OCI-M2 (cell line): ENCODE results near the gene ATP8A2.

Experiments used
- DNase-seq: peaks from one replicate; lab custom pipeline; 2025; ENCODE audit not compliant: unreplicated experiment; lab: John Stamatoyannopoulos, UW

Gene ATP8A2

GRCh38 chr13:25679936-25680335 lies 308.2 kb downstream of the ATP8A2 start:
- no peak for DNase-seq

- no peak for DNase-seq
Measured at GRCh38 chr13:25682276-25682675, 310.5 kb downstream of the ATP8A2 start.

- DNase-seq = no peak
Measured at GRCh38 chr13:25683056-25683455, 311.3 kb downstream of the ATP8A2 start.

- DNase-seq = no peak
Measured at GRCh38 chr13:25683662-25684370, 312.0 kb downstream of the ATP8A2 start.

GRCh38 chr13:25684491-25684890 lies 312.7 kb downstream of the ATP8A2 start:
- no peak for DNase-seq

GRCh38 chr13:25686831-25687470 lies 315.2 kb downstream of the ATP8A2 start:
- DNase-seq = no peak

GRCh38 chr13:25687471-25688225 lies 315.9 kb downstream of the ATP8A2 start:
- DNase-seq = no peak

GRCh38 chr13:25688536-25688935 lies 316.8 kb downstream of the ATP8A2 start:
- no peak for DNase-seq

- DNase-seq = no peak
Measured at GRCh38 chr13:25689539-25689938, 317.8 kb downstream of the ATP8A2 start.

- DNase-seq = no peak
Measured at GRCh38 chr13:25690582-25690981, 318.8 kb downstream of the ATP8A2 start.

- no peak for DNase-seq
Measured at GRCh38 chr13:25691654-25692053, 319.9 kb downstream of the ATP8A2 start.

GRCh38 chr13:25692099-25692498 lies 320.3 kb downstream of the ATP8A2 start:
- no peak for DNase-seq

GRCh38 chr13:25699056-25699455 lies 327.3 kb downstream of the ATP8A2 start:
- no peak for DNase-seq

GRCh38 chr13:25699600-25699999 lies 327.8 kb downstream of the ATP8A2 start:
- DNase-seq = no peak

GRCh38 chr13:25701304-25701703 lies 329.5 kb downstream of the ATP8A2 start:
- no peak for DNase-seq

- no peak for DNase-seq
Measured at GRCh38 chr13:25702386-25702785, 330.6 kb downstream of the ATP8A2 start.

- DNase-seq = no peak
Measured at GRCh38 chr13:25707726-25708125, 336.0 kb downstream of the ATP8A2 start.

- no peak for DNase-seq
Measured at GRCh38 chr13:25708268-25708667, 336.5 kb downstream of the ATP8A2 start.

GRCh38 chr13:25709088-25709487 lies 337.3 kb downstream of the ATP8A2 start:
- DNase-seq = no peak

- no peak for DNase-seq
Measured at GRCh38 chr13:25715760-25716159, 344.0 kb downstream of the ATP8A2 start.

GRCh38 chr13:25717666-25718197 lies 346.0 kb downstream of the ATP8A2 start:
- no peak for DNase-seq

- DNase-seq = no peak
Measured at GRCh38 chr13:25719666-25720065, 347.9 kb downstream of the ATP8A2 start.
